Hematopoietic multipotent progenitor cell treated with erythropoietin and hydrocortisone succinate and interleukin-3 and kit ligand, for 6 days (in vitro differentiated cells): ENCODE data around the gene KLHL29.

ENCODE experiments used
- DNase-seq: peaks from one replicate; pipeline ENCODE4 v3.0.0-alpha.2; 2015

The KLHL29 gene

GRCh38 chr2:23452853-23453420 is 68.0 kb downstream of the KLHL29 start:
- peak; percentile 41 for DNase-seq

DNA sequence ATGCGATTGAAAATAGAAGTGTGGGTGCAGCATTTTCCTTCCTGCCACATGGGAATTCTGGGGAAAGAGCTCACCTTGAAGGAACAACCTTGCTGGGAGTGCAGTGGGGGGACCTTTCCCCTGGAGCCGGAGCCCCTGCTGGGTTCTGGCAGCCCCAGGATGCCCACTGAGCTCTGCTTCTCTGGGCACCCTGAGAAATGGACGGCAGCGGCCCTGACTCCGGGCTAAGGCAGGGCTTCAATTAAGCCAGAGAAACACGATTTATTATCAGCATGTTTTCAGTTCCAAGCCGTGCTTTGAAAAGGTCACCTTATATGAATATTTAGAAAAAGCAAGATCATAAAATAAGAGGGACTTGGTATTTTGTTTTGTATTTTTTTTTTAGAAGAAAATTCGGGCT is 68.5 kb downstream of the KLHL29 start:
- no peak for DNase-seq

DNA sequence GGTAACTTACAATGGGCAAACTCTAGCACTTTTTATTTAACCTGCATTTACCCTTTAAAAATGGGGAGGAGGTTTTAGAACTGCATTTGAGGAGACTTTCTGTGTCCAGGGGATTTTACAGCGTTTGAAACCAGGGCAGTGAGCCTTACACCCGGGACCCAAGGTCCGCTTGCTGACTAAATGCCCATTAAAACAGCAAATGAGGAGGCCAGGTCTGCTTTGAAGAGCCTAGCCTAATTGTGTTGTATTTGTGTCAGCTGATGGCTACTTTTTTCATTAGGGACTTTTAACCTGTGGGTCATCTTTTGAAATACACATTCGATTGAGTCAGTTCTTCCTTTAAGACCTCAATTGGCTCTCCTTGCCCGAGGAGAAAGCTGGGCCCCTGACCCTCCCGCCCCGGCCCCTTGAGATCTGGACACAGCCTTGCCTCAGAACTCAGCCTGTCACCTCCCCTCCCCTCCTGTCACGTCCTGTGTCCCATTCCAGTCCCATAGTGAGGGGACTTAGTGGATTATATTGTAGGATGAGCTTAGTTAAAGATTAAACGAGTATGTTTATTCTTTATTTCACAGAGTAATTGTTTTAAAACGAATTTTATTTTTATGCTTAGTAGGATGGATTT is 69.0 kb downstream of the KLHL29 start:
- DNase-seq = no peak

DNA sequence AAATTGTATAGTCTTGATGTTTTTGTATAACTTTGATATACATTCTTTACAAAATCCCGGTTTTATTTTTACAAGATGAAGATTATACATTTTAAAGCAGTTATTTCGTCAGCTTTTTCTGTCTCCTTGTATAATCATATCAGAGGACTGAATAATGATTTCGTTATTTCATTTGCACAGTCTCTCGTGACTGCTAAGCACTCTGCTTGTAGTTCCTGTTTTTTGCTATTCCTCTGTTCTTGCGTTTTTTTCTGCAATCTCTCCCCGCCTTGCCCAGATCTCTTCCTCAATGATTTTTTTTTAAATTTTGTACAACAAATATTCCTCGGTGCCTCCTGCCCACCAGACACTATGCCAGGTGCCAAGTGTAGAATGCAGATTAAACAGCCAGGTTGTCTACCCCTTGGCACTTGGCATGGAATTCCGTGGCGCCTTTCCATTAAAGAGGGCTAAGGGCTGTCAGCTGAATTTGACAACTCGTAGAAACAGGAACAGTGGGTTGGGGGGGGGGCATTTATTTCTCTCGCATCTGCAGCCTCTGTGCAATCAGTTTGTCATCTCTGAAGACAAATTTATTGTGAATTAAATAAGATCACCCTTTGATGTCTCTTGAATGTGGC is 69.6 kb downstream of the KLHL29 start:
- DNase-seq = peak; percentile 39

DNA sequence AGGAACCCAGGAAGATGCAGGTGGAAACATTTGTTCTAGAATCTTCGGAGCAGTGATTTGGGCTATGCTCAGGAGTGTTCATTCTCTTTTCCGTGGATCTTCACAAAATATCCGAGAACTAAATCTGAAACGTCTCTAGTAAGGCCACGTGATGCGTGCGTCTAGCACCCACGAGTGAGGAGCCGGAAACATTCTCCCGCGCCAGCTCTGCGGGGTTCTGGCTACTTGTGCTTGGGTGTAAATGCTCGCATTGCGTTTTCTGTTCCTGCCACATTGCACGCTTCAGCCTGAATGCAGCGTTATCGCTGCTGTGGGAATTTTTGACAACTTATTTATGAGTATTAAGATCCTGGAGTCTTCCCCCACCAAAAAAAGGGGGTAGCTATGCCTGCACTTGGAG is 71.4 kb downstream of the KLHL29 start:
- DNase-seq = no peak

- DNase-seq = no peak
Observed at GRCh38 chr2:23456881-23457760, 72.1 kb downstream of the KLHL29 start.

DNA sequence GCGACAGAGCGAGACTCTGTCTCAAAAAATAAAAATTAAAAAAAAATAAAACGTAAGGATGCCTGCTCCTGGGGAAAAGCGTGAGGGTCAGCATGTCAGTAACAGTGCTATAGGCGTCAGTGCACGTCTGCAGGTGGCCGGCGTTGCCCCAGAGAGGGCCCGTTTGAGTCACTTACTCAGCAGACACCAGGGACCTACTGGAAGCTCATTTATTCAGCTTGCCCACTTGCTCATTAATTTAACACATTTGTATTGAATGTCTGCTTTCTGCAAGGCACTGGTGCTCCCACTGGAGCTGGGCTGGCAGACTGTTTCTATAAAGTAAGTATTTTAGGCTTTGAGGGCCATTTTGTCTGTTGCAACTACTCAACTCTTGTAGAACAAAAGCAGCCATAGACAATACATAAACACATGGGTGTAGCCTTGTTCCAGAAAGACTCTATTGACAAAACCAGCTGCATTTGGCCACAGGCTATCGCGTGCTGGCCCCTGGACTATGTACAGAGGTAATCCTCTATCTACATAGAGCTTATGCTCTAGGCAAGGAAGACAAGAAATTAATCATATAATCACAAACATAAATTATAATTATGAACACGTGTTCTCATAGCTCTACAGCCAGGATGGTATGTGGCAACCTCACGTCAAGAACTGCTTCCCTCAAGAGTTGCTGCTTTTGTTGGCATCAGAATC is 73.2 kb downstream of the KLHL29 start:
- no peak for DNase-seq

- DNase-seq = no peak
Observed at GRCh38 chr2:23459032-23459431, 74.1 kb downstream of the KLHL29 start.

DNA sequence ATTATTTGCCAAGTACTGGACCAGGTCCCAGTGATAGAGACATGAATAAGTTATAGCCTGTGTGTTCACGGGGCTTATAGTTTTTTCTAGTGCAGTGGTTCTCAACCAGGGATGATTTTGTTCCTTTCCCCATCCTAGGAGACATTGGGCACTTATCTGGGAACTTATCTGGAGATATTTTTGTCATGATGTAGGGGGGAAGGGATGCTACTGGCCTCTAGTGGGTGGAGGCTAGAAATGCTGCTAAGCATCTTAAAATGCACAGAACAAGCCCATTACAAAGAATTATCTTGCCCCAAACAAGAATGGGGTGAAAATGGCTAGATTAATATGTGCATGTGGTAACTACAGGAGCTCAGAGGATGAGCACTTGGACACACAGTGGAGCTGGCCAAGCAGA is 75.2 kb downstream of the KLHL29 start:
- DNase-seq = peak; percentile 25

DNA sequence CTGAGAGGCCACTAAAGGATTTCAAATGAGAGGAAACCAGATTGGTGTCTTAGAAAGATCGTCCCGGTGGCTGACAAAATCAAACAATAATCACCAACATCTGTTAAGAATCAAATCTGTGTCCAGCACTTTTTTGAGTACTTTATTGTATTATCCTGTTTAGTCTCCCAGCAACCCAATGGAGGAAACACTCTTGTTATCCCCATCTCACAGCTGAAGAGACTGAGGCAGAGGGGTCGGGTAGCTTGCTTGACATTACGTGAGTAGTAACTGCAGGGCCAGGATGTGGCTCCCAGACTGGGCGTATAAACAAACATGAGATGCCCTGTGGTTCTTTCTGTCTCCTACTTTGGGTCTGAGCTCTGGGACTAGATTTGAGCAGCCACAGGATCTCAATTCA is 76.0 kb downstream of the KLHL29 start:
- DNase-seq = no peak

DNA sequence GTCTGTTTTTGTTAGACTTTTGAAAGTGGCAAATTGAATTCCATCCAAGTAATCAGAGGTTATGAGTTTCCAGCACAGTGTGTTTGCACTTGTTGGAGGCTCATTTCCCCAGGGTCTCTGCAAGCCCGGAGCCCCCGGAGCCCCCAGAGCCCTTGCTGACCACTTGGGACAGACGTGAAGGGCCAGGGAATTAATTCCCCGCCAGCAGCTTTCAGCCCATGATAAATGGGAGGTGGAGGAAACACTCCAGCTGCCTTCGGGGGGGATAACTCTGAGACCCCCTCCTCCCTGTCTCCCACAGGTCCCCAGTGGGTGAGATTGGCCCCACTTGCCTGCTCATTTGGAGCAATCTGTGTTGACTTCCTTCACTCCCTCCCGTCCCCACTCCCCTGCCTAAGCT is 79.2 kb downstream of the KLHL29 start:
- DNase-seq = no peak

GRCh38 chr2:23464905-23465537 is 80.0 kb downstream of the KLHL29 start:
- no peak for DNase-seq

GRCh38 chr2:23465936-23466335 is 81.0 kb downstream of the KLHL29 start:
- no peak for DNase-seq

- DNase-seq = no peak
Observed at GRCh38 chr2:23467618-23468017, 82.6 kb downstream of the KLHL29 start.

DNA sequence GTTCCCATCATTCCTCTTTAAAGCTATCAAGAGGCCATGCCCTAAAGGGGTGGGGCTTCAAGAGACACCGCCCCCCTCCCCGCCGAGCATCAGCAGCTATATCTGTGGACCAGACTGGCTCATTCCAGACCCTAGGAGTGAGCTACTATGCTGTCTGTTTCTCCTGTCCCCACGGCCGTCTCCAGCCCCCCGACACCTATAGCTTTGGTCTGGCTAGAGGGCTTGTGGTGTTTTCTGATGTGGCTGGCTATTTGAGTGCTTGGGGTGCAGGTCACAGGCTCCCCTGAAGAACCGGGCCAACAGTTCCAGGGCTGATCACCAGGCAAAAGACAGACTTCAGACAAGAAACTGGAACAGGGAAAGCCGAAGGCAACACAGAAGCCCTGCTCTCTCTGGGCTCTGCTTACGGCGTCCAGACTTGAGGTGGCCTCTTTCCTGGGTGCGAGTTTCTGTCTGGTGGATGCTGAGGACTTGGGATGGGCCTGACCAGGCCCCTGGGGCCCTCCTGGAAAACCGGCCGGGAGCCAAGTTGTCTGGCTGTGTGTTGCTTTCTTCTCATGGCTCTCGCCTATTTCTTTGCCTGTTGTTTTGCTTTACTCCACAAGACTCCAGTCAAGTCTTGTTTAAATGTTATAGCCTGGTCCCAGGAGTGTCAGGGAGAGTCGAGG is 83.6 kb downstream of the KLHL29 start:
- DNase-seq = no peak

GRCh38 chr2:23469142-23469540 is 84.2 kb downstream of the KLHL29 start:
- DNase-seq = no peak

GRCh38 chr2:23475036-23475435 is 90.1 kb downstream of the KLHL29 start:
- DNase-seq = no peak

GRCh38 chr2:23475473-23475872 is 90.5 kb downstream of the KLHL29 start:
- DNase-seq = no peak

GRCh38 chr2:23476786-23477185 is 91.8 kb downstream of the KLHL29 start:
- no peak for DNase-seq

DNA sequence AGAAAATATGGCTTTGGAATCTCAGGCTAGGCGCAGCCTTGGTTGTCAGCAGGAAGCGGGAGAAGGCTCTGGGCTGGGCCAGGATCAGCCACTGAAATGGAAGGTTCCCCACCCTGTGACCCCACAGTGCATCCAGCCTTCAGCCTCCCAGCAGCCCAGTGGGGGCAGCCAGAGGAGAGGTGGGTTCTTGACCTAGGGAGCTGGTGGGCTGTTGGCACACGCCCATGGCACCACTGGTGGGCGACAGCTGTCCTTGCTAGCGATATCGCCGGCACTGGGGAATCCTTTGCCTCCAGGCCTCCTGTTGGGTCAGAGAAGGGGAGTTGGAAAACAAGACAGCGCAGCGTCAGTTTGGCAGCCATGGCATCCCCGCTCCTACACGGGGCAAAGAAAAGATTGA is 92.4 kb downstream of the KLHL29 start:
- DNase-seq = no peak

DNA sequence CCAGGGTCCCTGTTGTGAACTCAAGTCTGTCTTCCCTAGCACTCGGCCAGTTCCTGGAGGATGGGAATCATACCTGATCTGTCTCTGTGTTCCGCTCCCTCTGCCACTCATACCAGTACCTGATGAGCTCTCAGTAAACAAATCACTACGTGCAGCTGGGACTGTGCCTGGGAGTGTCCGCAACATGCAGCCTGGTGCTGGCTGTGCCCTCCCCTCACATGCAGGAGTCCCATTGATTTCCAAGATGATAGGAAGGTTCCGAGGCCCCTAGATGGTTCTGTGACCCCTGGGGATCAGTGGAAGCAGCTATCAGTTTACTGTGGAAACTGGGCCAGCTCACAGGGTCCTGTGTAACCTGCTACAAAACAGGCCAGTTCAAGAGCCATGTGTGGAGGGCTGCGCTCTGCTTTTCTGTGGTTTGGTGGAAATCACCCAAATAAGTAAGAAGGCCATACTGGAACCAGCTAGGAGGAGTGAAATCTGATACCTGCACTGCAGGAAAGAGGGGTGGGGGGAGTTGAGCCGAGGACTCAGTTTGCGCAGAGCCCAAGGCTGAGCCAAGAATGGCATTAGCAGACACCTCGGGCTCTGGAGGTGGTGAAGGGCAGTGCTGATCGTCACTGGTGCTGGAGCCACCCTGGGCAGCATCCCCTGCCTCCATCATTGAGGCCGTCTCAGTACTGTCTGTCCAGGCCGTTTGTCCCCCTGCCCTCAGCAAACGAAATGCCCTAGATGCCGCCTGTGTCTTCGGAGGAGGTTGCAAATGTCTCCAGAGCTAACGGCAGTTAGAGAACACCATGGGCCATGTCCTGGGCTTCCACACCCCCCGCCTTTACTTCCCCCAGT is 93.3 kb downstream of the KLHL29 start:
- no peak for DNase-seq
